Activated gamma-delta T cell (primary cell): Measurements from ENCODE around the gene FXYD6.
"Not testable (repeated sequence)": the region's sequence is repeated elsewhere in the genome, so short reads cannot be mapped to it uniquely, and the experiment has no call there.

Source experiments
- DNase-seq: peaks from one replicate; lab custom pipeline; 2025; lab: John Stamatoyannopoulos, UW

FXYD6 gene

GRCh38 chr11:117869604-117870003 lies 6.9 kb downstream of the FXYD6 start:
- no peak for DNase-seq

- DNase-seq: no peak
These were observed 7.5 kb downstream of the FXYD6 start for GRCh38 chr11:117868815-117869561.

DNA sequence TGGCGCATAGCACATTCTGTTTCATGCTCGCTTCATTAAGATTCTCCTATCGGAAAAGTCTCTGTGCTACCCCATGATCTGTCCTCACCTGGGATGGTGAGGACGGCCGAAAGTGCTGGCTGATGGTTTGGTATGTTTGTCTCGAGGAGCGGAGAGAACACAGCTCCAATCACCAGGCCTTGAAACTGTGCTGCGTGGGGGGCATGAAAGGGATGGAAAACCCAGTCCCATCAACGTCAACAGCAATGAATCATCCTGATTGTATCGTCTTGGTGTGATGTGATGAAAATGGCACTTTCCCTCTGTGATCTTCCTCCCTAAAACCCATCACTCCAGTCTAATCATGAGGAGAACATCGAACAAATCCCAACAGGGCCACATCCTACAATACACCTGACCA lies 8.4 kb downstream of the FXYD6 start:
- no peak for DNase-seq

GRCh38 chr11:117866526-117866925 lies 9.9 kb downstream of the FXYD6 start:
- DNase-seq: no peak

DNA sequence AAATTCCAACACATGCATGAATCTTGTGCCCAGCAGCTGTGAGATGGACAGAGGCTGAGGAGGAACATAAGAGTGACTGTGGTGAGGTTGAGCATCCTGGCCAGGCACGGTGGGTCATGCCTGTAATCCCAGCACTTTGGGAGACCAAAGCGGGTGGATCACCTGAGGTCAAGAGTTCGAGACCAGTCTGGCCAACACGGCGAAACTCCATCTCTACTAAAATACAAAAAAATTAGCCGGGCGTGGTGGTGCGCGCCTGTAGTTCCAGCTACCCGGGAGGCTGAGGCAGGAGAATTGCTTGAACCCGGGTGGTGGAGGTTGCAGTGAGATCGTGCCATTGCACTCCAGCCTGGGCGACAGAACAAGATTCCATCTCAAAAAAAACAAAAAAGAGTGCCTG lies 10.9 kb downstream of the FXYD6 start:
- DNase-seq: not testable (repeated sequence)

DNA sequence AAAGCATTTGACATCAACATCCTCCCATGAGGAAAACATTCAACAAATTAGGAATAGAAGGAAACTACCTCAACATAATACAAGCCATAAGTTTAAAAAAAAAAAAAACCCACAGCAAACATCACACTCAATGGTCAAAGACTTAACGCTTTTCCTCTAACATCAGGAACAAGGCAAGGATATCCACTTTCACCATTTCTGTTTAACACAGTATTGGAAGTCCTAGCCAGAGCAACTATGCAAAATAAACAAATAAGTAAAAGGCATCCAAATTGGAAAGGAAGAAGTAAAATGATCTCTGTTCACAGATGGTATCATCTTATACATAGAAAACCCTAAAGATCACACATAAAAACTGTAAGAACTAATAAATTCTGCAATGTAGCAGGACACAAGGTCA lies 13.1 kb downstream of the FXYD6 start:
- DNase-seq: no peak

GRCh38 chr11:117862753-117863152 lies 13.7 kb downstream of the FXYD6 start:
- no peak for DNase-seq

- no peak for DNase-seq
These were observed 14.3 kb downstream of the FXYD6 start for GRCh38 chr11:117862019-117862725.

GRCh38 chr11:117861151-117862018 lies 15.1 kb downstream of the FXYD6 start:
- no peak for DNase-seq

DNA sequence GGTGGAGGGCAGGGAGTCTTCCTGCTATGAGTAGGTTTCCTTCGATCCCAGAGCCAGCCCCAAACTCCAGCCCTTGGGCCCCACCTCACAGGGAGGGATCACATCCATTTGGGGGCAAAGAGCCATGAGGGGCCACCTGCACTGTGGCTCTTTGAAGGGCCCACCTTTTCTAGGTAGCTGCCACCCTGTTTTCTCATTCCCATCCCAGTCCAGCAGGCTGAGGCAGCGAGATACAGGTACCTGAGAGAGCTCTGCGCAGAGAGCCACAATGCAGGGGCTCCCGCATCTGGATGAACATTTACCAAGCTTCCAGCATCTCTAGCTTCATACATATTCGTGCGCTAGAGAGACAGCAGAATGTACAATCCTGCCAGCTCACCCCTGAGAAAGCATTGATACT lies 16.3 kb downstream of the FXYD6 start:
- no peak for DNase-seq

DNA sequence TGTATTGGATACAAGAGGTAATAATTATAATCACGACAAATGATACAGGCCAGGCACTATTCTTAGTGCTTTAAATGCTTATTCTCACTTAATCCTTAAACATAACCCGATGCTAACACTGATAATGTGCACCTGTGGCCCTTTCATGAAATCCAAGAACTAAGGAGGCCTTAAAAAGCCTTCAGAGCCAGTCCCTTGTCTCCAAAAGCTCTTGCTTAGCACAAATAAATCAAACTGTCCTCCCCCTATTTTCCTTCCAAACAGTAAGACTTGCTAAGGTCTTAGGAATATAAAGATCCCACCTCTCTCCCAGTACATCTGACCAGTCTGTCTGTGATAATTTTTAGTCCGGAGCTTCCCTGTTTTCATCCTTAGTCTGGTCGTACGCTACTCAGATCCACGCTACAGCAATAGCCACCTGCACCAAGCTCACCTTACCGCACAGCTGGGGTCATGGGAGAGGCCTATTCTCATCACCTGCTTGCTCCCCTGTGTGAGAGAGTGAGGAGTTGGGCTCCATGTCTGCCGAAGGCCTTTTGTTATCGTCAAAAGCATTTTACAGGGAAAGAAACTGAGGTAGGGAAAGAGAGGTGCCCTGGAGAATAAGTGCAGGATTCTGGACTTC lies 16.9 kb downstream of the FXYD6 start:
- DNase-seq: no peak

GRCh38 chr11:117859061-117859460 lies 17.4 kb downstream of the FXYD6 start:
- no peak for DNase-seq

GRCh38 chr11:117857734-117858414 lies 18.6 kb downstream of the FXYD6 start:
- no peak for DNase-seq

GRCh38 chr11:117855912-117856651 lies 20.4 kb downstream of the FXYD6 start:
- no peak for DNase-seq

DNA sequence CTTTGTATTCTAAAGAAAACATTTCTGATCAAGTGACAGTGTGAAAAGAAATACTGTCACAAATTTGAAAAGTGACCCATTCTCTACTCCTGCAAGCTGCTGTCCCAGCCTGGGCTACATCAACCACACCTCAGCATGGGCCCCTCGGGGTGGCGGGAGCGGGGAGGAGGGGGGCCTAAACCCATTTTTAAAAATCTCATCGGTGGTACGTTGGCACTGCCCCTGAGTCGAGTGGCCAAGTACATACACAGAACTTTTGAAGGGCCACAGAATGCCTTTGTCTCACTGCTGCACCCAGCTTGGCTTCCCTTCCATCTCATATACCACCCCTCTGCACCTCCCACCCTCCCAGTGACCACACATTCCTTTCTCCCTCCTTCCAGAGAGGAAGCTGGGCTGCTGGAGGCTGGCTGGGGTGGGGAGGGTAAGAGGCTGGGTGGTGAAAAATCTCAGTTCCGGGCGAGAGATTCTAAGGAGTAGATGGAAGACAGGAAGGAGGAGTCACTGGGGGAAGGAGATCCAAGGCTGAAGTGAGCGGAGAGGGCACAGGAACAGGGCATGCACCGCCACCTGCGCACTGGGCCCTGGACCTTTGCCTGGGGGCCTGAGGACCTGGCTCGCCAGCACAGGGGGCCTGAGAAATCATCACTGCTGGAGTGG lies 21.1 kb downstream of the FXYD6 start:
- no peak for DNase-seq

DNA sequence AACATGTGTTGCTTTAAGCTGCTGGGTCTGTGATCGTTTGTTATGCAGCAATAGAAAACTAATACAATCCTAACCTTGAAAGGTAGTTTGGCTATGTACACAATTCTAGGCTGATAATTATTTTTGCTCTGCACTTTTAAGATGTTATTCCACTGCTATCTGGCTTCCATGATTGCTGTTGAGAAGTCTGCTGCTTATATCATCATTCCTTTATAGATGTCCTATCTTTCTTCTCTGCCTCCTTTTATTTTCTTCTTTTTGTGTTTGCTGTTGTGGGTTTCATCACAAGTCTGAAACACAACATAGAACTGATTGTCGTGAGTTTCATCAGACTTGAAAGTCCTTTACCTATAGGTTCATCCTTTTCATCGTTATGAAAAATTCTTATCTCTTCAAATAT lies 24.1 kb downstream of the FXYD6 start:
- no peak for DNase-seq

DNA sequence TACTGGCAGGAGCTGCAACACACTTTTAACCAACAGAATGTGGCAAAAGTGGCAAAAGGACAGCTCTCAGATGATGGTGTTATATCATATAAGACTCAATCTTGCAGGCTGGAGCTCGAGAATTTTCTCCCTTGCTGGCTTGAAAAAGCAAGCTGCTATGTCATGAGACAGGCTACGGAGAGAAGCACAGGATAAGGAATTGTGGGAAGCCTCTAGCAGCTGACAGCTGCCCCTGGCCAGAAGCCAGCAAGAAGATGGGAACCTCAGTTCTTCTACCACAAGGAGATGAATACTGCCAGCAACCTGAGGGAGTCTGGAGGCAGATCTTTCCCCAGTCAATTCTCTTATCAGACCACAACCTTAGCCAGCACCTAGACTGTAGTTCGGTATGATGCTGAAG lies 24.6 kb downstream of the FXYD6 start:
- DNase-seq: no peak

GRCh38 chr11:117851106-117851505 lies 25.4 kb downstream of the FXYD6 start:
- no peak for DNase-seq

GRCh38 chr11:117849781-117850414 lies 26.6 kb downstream of the FXYD6 start:
- DNase-seq: no peak
